HG03139 (cell line): ENCODE results near the gene POU3F3.

Experiments used
- ATAC-seq: cut with Tn5 transposase; IDR thresholded peaks from one replicate; pipeline ENCODE4 v1.9.1; 2021; ENCODE audit not compliant: unreplicated experiment

POU3F3 gene

DNA sequence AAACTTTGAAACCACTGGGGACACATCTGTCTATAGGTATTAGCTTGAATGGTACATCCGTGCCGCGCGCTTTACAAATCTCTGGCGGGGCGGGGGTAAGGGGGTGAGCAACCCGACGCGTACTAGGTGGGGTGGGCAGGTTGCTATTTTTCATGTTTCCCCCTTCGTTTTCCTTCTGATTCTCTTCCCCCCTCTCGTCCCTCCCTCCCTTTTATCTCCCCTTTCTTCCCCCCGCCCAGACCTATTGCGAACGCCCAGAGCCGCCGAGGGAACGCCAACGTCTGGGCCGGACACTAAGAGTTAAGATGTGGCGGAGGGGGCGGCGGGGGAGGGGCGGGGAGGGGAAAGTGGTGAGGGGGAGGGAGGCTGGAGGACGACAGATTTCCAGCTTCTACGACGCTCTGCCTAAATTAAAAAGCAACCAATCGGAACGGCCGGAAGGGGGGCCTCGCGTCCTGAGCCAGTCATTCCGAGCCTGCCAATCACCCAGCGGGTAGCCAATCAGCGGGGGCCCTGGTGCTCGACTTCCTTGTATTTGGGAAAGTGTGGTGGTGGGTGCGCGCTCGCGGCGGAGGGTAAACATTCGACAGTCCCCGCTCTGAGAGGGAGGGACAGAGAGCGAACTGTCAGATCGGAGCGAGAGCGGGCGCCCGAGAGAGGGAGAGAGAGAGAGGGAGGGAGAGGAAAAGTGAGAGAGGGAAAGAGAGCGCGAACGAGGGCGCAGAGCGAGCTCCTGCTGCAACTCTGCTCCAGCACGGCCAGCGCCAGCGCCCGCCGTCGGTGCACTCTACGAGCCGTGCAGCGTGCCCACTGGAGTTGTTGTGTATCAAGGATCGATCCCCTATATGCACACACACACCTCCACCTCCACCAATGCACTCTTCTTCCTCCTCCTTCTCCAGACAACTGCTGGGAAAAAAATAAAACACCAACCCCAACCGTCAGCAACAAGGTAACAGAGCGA is at the start of gene POU3F3:
POU3F3 (plus strand) TSS at position 582 of the 964 bp plus-strand sequence. CDS start 1,396 bp downstream, outside the sequence.
- ATAC-seq: no peak

DNA sequence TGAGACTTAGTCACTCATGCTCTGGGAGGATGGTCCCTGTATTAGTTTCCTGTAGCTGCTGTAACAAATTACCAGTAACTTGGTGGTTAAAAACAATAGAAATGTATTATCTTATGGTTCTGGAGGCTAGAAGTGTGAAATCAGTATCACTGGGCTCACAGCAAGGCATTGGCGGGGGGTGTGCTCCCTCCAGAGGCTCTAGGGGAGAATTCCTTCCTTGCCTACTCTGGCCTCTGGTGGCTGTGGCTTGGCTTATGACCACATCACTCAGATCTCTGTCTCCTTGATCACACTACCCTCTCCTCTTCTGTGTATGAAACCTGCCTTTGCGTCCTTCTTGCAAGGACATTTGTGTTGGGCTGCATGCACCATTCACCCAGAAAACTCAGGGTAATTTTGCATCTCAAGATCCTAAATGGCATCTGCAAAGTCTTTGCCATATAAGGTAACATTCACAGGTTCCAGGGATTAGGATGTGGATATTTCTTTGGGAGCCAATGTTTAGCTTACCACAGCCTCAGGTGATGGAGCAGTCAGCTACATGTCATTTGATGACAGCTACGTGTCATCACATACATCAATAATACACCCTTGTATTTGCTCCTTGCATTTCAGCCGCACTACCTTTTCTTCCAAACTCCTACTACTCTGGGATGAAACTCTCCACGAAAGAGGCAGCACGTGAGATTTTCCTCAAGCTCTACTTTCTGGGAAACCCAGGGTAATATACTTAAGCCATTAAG is 49.6 kb upstream of the POU3F3 start:
- ATAC-seq: no peak

- ATAC-seq: no peak
These were observed 41.6 kb upstream of the POU3F3 start for GRCh38 chr2:104812286-104812685.

- no peak for ATAC-seq
These were observed 37.8 kb upstream of the POU3F3 start for GRCh38 chr2:104816143-104816542.

- ATAC-seq: no peak
These were observed 35.7 kb upstream of the POU3F3 start for GRCh38 chr2:104818264-104818663.

DNA sequence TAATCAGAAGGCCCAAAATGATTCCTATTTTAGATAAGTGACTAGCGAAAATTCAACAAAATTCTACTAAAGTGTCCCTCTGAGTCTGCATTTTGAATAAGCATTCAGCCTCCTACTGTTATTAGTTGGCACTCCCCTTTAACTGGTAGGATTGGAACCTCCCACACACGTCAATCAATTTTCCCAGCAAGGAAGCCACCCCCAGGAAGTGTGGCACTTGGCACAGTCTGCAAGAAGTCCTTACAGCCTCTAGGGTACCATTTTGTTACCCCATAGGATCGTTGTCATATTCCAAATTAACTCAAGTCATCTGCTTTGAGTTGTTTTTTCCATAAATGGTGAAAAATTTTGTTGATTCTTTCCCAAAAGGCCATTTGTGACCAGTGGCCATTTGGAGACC is 33.8 kb upstream of the POU3F3 start:
- no peak for ATAC-seq

GRCh38 chr2:104825124-104825865 is 28.6 kb upstream of the POU3F3 start:
- ATAC-seq: no peak

GRCh38 chr2:104826016-104826415 is 27.9 kb upstream of the POU3F3 start:
- ATAC-seq: no peak

GRCh38 chr2:104831742-104832141 is 22.2 kb upstream of the POU3F3 start:
- ATAC-seq: no peak

DNA sequence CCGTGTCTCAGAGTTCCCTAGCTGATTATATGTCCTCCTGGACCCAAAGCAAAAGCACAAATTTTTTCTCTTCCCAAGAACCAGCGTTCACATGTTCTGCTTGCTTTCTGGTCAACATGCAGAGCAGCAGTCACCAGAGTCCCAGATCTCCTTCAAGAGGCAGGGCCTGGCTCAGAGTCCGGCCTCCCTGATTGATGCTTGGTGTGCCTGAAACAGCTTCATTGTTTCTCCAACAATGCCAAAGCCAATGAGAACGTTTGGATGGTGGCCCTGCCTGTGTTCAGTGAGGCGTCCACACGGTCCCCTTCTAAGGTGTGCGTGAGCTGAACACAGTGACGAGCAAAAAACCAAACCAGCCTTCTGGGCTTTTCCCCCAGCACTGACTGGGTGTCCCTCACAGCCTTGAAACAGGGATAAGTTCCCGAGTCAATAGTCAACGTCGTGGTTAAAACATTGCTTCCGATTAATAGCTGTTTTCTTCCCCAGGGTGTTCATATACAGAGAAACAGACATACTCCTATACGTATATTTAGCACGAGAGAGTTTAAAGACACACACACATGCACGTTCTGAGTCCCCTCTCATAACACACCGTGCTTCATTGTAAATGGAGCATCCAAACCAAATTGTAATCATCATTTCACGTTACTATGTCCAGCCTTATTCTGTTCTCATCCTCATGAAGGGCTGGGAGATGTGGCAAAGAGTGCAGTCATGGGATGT is 19.3 kb upstream of the POU3F3 start:
- no peak for ATAC-seq

GRCh38 chr2:104836265-104836664 is 17.6 kb upstream of the POU3F3 start:
- no peak for ATAC-seq

DNA sequence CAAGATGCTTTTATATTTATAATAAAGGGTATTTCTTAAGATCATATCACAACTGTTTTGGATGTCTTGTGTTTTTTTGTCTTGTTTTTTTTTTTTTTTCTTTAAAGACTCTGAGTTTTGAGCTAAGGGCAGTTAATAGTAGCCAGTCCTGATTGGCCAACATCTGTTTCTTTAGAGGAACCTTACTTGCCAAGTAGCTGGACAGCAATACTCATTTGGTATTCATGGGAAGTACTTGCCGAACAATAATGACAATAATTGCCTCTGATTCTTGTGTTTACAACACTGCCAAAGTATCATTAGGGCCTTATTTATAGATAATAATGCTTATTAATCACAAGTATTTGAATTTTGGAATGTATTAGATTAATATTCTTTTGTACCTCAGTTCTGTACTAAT is 17.1 kb upstream of the POU3F3 start:
- ATAC-seq: no peak

DNA sequence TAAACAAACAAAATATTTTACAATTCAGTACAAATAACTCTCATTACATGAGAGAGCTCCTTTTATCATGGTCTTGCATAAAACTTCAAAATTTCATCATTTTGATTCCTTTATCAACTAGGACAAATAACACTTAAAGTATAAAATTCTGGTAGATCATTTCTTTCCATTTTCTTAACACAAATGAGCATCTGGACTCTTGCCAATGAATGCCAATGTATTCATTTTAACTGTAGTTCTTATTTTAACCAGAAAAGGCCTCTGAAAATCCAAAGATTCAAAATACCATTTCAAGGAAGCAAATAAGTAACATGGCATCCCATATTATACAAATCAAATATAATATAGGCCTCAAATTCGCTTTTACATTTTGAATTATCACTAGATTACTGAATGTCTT is 13.8 kb upstream of the POU3F3 start:
- ATAC-seq: no peak

DNA sequence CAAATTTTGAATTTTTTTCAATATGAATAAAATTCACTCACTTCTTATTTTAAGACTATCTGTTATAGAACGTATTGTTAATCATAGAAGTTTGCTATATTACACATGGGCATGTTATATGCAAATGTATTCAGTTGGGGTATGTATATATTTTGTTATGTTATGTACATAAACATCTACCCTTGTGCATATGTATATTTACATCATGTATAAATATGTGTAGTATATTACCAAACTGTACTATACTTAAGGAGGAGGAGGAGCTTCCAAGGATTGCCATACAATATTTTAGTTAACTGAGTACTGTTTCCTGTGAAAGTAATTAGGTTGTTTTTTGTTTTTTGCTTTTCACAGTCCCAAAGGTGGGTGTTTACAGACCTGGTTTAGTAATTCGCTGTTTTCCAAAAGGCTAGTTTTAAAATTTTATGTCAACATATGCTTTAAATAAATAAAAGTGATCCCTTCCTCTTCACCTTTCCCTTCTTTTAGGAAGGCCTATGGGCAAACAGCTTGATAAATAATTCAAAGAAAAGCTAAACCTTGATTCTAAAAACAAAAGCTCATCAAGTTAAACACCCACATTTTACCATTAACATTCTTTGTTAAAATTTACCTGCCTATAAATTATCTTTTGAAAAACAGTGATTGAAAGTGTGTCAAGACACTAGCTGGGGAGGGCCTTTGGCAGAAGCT is 12.9 kb upstream of the POU3F3 start:
- no peak for ATAC-seq

- no peak for ATAC-seq
These were observed 12.2 kb upstream of the POU3F3 start for GRCh38 chr2:104841744-104842143.

GRCh38 chr2:104844807-104845551 is 8.9 kb upstream of the POU3F3 start:
- no peak for ATAC-seq

DNA sequence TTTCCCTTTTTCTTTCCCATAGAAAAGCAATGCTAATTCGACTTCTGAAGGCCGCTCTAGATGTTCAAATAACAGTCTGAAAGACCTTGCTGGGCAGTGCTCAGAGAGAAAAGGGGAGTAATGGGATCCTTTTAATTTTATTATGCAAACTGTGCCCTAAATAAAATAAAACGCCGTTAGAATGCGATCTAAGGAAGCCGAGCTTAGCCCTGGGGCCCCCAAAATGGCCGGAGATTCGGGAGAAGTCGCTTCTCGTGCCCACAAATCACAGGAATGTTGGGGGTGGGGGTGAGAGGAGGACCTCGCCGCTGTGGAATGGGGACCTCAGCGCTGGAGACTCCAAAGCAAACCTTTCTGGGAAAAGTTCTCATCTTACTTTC is 8.4 kb upstream of the POU3F3 start:
- no peak for ATAC-seq

DNA sequence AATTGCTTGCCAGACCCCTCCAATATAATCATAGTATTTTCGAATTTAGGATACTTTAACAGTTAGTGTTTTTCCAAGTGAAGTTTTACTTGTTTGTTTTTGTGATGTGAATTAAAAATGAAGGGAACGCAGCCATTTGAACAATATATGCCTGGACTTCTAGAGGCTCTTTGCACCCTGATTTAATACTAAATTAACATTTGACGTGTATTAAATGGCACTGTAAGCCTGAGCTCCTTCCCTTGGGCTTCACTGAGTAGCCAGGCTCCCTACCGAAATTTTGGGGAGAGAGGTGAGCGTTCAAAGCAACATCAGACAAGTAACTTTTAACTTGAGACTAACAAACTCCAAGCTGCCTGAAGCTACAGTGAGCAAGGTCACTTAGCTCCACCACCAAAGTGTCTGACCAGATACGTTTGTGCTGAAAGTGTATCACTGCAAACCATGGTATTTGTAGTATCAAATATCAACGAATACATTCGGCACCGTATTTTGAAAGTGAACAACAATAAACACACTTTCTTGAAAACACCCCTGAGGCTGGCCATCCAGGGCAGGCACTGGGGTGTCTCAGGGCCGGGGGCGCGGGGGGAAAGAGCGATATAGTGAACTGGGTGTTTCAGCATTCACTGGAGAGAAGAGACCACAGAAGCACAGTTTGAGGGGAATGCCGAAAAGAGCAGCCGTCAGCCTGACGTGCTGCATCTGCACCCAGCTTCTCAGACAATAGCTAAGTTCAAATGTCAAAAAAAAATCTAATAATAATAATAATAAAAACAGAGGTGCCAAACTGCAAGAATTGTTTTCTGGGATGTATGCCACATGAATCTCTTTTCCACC is 7.7 kb upstream of the POU3F3 start:
- ATAC-seq: no peak
